ENCODE data around the gene RABGAP1L. TPM values are rescaled to one million over a fixed set of nuclear protein-coding genes. Genes with fewer than 3 reads are reported as not detected.

The RABGAP1L gene
- polyA plus RNA-seq, 1 donor (not counting 4 experiments of a cell fraction or from before 2014, with no cell fraction given), result 24.2 TPM

DNA sequence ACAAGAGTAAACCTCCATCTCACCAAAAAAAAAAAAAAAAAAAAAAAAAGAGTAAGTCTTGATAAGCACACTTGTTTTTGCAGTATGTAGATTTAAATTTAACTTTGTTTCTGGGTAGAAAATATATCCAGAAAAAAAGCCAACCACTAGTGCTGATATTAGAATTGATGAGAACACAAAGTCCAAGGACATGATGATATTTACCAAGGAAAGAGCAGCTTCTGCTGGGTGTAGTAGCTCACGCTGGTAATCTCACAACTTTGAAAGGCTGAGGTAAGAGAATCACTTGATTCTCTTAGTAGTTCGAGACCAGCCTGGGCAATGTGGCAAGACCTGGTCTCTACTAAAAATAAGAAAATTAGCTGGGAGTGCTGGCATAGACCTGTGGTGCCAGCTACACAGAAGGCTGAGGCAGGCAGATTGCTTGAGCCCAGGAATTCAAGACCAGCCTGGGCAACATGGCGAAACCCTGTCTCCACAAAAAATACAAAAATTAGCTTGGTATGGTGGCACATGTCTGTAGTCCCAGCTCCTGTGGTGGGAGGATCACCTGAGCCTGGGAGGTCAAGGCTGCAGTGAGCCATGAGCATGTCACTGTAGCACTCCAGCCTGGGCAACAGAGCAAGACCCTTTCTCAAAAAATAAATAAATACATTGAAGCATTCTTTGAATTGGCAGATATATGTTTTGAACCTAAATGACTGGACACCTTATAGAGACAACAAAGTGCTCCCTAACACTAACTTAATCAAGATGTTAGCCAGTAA is 776.8 kb downstream of the RABGAP1L start:
- Histone ChIP-seq H3K4me1 (ENCODE audit: control insufficient read depth, extremely low read depth, insufficient read depth, low read length) (peaks cover 3% of the 10 kb centered on the region), H3K36me3 (ENCODE audit: control insufficient read depth in 2 of 2, extremely low read depth in 1 of 2, insufficient read depth in 2 of 2, low read length in 2 of 2) (no peaks in the 10 kb centered on the region), H2AFZ (ENCODE audit: control insufficient read depth, low read length) (no peak overlapping the region), H3K4me2 (ENCODE audit: control insufficient read depth, extremely low read depth, insufficient read depth, low read depth, low read length) (no peak overlapping the region), H3K9me3 (ENCODE audit: control insufficient read depth, low read depth, low read length) (no peaks in the 10 kb centered on the region), H3K9me1 (ENCODE audit: control insufficient read depth, extremely low read depth, insufficient read depth, low read length) (no peaks in the 10 kb centered on the region), H4K20me1 (ENCODE audit: control insufficient read depth, extremely low read depth, insufficient read depth, low read length) (no peaks in the 10 kb centered on the region), H3K9ac (ENCODE audit: control insufficient read depth, extremely low read depth, insufficient read depth, low read length) (no peak overlapping the region), H3K4me3 (ENCODE audit: control insufficient read depth in 2 of 3, extremely low read depth in 1 of 3, insufficient read depth in 2 of 3, low read depth in 1 of 3, low read length in 3 of 3) (no peak overlapping the region), H3K27ac (ENCODE audit: control insufficient read depth, insufficient read depth, low read length) (no peak overlapping the region), H3K79me2 (ENCODE audit: control insufficient read depth, insufficient read depth, low read length) (no peaks in the 10 kb centered on the region), H3K27me3 (ENCODE audit: control insufficient read depth, extremely low read depth, insufficient read depth, low read length) (no peaks in the 10 kb centered on the region)
- no peak for FAIRE-seq
- TF ChIP-seq CTCF (optimal IDR thresholded peaks at IDR 0.05 in 1 of 3, IDR thresholded peaks at IDR 0.05 in 1 of 3, conservative IDR thresholded peaks at IDR 0.05 in 1 of 3; ENCODE audit: extremely low read depth in 1 of 3, insufficient read depth in 2 of 3, low read length in 3 of 3) (no peak), EZH2 (IDR thresholded peaks at IDR 0.05; ENCODE audit: low read length) (no peak)
- dilution Hi-C loops (cut with MboI; ENCODE audit: extremely low pct_ligation_motif_present, low sequenced_read_pairs), result no loop called here
- DNase-seq (ENCODE audit: low read depth, low spot score), result no peak

GRCh38 chr1:174938281-174939007 is 779.1 kb downstream of the RABGAP1L start:
- no peaks in the 10 kb centered on the region for H3K79me2 ChIP-seq (ENCODE audit: control insufficient read depth, insufficient read depth, low read length)
- H4K20me1 ChIP-seq (ENCODE audit: control insufficient read depth, extremely low read depth, insufficient read depth, low read length), result no peaks in the 10 kb centered on the region
- H2AFZ ChIP-seq (ENCODE audit: control insufficient read depth, low read length), result no peak overlapping the region
- no peak overlapping the region for H3K4me2 ChIP-seq (ENCODE audit: control insufficient read depth, extremely low read depth, insufficient read depth, low read depth, low read length)
- H3K9ac ChIP-seq (ENCODE audit: control insufficient read depth, extremely low read depth, insufficient read depth, low read length), result no peak overlapping the region
- FAIRE-seq, result no peak
- dilution Hi-C loops (cut with MboI; ENCODE audit: extremely low pct_ligation_motif_present, low sequenced_read_pairs), result no loop called here
- no peaks in the 10 kb centered on the region for H3K36me3 ChIP-seq (ENCODE audit: control insufficient read depth in 2 of 2, extremely low read depth in 1 of 2, insufficient read depth in 2 of 2, low read length in 2 of 2)
- DNase-seq (ENCODE audit: low read depth, low spot score), result no peak
- H3K27ac ChIP-seq (ENCODE audit: control insufficient read depth, insufficient read depth, low read length), result no peak overlapping the region
- no peak overlapping the region for H3K4me3 ChIP-seq (ENCODE audit: control insufficient read depth in 2 of 3, extremely low read depth in 1 of 3, insufficient read depth in 2 of 3, low read depth in 1 of 3, low read length in 3 of 3)
- no peaks in the 10 kb centered on the region for H3K27me3 ChIP-seq (ENCODE audit: control insufficient read depth, extremely low read depth, insufficient read depth, low read length)
- no peak for TF ChIP-seq EZH2 (IDR thresholded peaks at IDR 0.05; ENCODE audit: low read length)
- no peaks in the 10 kb centered on the region for H3K4me1 ChIP-seq (ENCODE audit: control insufficient read depth, extremely low read depth, insufficient read depth, low read length)
- H3K9me3 ChIP-seq (ENCODE audit: control insufficient read depth, low read depth, low read length), result no peaks in the 10 kb centered on the region
- no peaks in the 10 kb centered on the region for H3K9me1 ChIP-seq (ENCODE audit: control insufficient read depth, extremely low read depth, insufficient read depth, low read length)

All from keratinocyte (primary cell).